PC-9 (cell line): ENCODE measurements around the gene ZNRD2.

ENCODE experiments used
- EZH2 ChIP-seq: fragments of 200-600 bp; sonication (generic); IDR thresholded peaks from 2 replicates; pipeline ENCODE4 v1.8.0; 2017; ENCODE audit warnings: antibody characterized with exemption, low read depth
- TF ChIP-seq, protein P1 (sequence below): fragments of 200-600 bp; sonication (generic); conservative IDR thresholded peaks from 2 replicates; pipeline ENCODE4 v1.6.1; 2017; ENCODE audit warnings: mixed run types, antibody characterized with exemption, mild to moderate bottlenecking, moderate library complexity

DNA sequence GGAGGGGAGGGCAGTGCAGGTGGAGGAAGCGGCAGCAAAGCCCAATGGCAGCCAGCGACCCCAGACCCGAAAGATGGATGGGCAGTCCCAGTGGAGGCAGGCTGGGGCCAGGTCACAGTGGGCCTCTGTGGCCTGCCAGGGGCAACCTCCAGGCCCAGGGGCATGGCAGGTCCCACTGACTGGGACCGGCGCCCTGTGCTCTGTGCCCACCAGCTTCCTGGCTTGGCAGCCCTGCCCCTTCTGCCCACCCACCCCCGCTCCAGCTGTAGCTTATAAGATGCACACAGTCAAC is 29.6 kb downstream of the ZNRD2 start:
- TF ChIP-seq, protein P1, sequence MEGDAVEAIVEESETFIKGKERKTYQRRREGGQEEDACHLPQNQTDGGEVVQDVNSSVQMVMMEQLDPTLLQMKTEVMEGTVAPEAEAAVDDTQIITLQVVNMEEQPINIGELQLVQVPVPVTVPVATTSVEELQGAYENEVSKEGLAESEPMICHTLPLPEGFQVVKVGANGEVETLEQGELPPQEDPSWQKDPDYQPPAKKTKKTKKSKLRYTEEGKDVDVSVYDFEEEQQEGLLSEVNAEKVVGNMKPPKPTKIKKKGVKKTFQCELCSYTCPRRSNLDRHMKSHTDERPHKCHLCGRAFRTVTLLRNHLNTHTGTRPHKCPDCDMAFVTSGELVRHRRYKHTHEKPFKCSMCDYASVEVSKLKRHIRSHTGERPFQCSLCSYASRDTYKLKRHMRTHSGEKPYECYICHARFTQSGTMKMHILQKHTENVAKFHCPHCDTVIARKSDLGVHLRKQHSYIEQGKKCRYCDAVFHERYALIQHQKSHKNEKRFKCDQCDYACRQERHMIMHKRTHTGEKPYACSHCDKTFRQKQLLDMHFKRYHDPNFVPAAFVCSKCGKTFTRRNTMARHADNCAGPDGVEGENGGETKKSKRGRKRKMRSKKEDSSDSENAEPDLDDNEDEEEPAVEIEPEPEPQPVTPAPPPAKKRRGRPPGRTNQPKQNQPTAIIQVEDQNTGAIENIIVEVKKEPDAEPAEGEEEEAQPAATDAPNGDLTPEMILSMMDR = no peak
- no peak for TF ChIP-seq EZH2
